Stimulated activated effector memory CD8-positive, alpha-beta T cell treated with anti-CD3 and anti-CD28 coated beads, Interleukin-12 subunit alpha, Interleukin-12 subunit beta, amount 100 ng/mL, for 72 hours (primary cell): ENCODE results near the gene OR11G2.
"Not testable (repeated sequence)": the region's sequence is repeated elsewhere in the genome, so short reads cannot be mapped to it uniquely, and the experiment has no call there.

Experiments used
- ATAC-seq: fragments of 150-1000 bp; cut with Tn5 transposase; 2 replicates; pipeline ENCODE4 v1.10.0; 2021
- DNase-seq, 2 donors: peaks; one replicate each; pipeline ENCODE4 v3.0.0; 2021 to 2022; ENCODE audit warnings: low spot score in 2 of 2
- H3K27ac Mint-ChIP-seq: one replicate; pipeline ENCODE4 v1.8.0; 2022; ENCODE audit warnings: mild to moderate bottlenecking, mixed read lengths
- H3K36me3 Mint-ChIP-seq: one replicate; pipeline ENCODE4 v1.8.0; 2022; ENCODE audit warnings: mild to moderate bottlenecking, mixed read lengths
- H3K4me1 Mint-ChIP-seq: one replicate; pipeline ENCODE4 v1.8.0; 2022; ENCODE audit warnings: mixed read lengths
- H3K4me3 Mint-ChIP-seq: one replicate; pipeline ENCODE4 v1.8.0; 2022; ENCODE audit warnings: mild to moderate bottlenecking, mixed read lengths
- H3K9me3 Mint-ChIP-seq: one replicate; pipeline ENCODE4 v1.8.0; 2022; ENCODE audit warnings: mixed read lengths

OR11G2 gene, protein sequence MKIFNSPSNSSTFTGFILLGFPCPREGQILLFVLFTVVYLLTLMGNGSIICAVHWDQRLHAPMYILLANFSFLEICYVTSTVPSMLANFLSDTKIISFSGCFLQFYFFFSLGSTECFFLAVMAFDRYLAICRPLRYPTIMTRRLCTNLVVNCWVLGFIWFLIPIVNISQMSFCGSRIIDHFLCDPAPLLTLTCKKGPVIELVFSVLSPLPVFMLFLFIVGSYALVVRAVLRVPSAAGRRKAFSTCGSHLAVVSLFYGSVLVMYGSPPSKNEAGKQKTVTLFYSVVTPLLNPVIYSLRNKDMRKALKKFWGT

DNA sequence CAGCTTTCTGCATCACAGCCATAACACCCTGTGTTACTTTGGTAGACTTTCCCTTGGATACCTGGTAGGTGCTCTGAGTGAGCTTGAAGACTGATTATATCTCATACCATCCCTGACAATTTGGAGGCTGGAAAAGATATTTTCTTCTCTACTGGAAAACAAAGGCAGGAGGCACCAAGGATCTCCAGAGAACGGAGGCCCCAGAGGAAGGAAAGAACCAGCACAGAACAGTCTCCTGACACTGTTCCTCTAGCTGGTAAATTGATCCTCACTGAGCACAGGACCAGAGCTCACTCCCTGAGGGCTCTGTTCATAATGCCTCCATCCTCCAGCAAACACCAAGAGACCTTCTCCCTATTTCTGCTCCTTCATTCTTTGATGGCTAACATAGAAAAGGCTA lies at the start of gene OR11G2:
OR11G2 (plus strand) TSS at position 301 of the 400 bp plus-strand sequence. CDS start 6,542 bp downstream, outside the sequence.
- DNase-seq, result no peak
- Mint-ChIP-seq H3K9me3 (no peaks in the 10 kb centered on the region), H3K4me3 (no peak within 1 kb of the TSS), H3K4me1 (no peaks in the 10 kb centered on the region), H3K36me3 (no peaks in the 10 kb centered on the region), H3K27ac (no peak within 1 kb of the TSS)
- ATAC-seq, result peak; percentile 32

GRCh38 chr14:20143911-20144310 lies 46.8 kb upstream of the OR11G2 start:
- Mint-ChIP-seq H3K4me1 (no peaks in the 10 kb centered on the region), H3K9me3 (peaks cover 3% of the 10 kb centered on the region), H3K27ac (no peak overlapping the region), H3K4me3 (no peak overlapping the region), H3K36me3 (no peaks in the 10 kb centered on the region)
- DNase-seq, result no peak
- no peak for ATAC-seq

GRCh38 chr14:20144820-20145219 lies 45.9 kb upstream of the OR11G2 start:
- H3K4me3 Mint-ChIP-seq, result no peak overlapping the region

DNA sequence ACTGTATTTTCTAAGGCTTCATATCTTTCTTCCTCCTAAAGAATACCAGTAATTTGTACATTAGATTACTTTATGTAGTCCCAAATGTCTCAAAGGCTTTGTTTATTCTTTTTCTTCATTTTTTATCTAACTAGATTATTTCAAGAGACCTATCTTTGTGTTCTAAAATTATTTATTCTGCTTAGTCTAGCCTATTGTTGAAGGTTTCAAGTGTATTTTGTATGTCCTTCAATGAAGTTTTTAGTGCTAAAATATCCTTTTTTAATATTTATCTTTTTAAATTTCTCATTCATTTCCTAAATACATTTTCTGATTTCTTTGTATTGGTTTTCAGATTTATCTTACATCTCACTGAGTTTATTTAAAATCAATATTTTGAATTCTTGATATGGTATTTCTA lies 26.2 kb upstream of the OR11G2 start:
- Mint-ChIP-seq H3K36me3 (no peaks in the 10 kb centered on the region), H3K4me3 (no peak overlapping the region), H3K27ac (no peak overlapping the region), H3K4me1 (no peaks in the 10 kb centered on the region), H3K9me3 (peaks cover 22% of the 10 kb centered on the region)
- no peak for ATAC-seq
- no peak for DNase-seq

More at GRCh38 chr14:20144820-20145219, 45.9 kb upstream of the OR11G2 start:
- Mint-ChIP-seq H3K4me1 (no peaks in the 10 kb centered on the region), H3K27ac (no peak overlapping the region), H3K36me3 (no peaks in the 10 kb centered on the region), H3K9me3 (peaks cover 3% of the 10 kb centered on the region)
- DNase-seq (no peak), ATAC-seq (no peak)

- no peak for ATAC-seq
- Mint-ChIP-seq H3K27ac (no peak overlapping the region), H3K9me3 (peaks cover 22% of the 10 kb centered on the region), H3K36me3 (no peaks in the 10 kb centered on the region), H3K4me1 (no peaks in the 10 kb centered on the region), H3K4me3 (no peak overlapping the region)
- no peak for DNase-seq
These were observed 23.6 kb upstream of the OR11G2 start for GRCh38 chr14:20167091-20167490.

GRCh38 chr14:20169852-20170251 lies 20.8 kb upstream of the OR11G2 start:
- not testable (repeated sequence) for DNase-seq, H3K9me3 Mint-ChIP-seq, ATAC-seq, H3K4me1 Mint-ChIP-seq, H3K36me3 Mint-ChIP-seq, H3K27ac Mint-ChIP-seq, H3K4me3 Mint-ChIP-seq

GRCh38 chr14:20174205-20174604 lies 16.5 kb upstream of the OR11G2 start:
- H3K4me1 Mint-ChIP-seq, H3K36me3 Mint-ChIP-seq, ATAC-seq, DNase-seq, H3K9me3 Mint-ChIP-seq, H3K4me3 Mint-ChIP-seq, H3K27ac Mint-ChIP-seq: not testable (repeated sequence)

DNA sequence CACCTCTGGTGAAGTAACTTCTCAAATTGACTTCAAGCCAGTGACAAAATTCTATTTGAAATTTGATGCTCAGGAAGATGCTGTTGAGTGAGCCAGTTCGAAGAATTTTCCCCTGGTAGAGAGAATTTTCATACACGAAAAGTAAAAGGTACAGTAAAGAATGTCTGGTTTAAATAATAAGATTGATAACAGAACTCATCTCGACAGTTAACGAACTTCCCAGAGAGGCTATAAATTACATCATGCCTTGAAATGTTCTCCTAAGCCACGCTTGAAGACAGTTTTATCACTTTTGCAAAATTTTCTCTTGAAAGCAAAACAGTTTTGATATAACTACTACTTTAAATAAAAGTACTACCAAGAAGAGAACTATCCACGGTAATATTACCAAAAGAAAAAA lies 14.4 kb upstream of the OR11G2 start:
- ATAC-seq (no peak), DNase-seq (no peak)
- Mint-ChIP-seq H3K27ac (no peak overlapping the region), H3K4me1 (no peaks in the 10 kb centered on the region), H3K36me3 (no peaks in the 10 kb centered on the region), H3K9me3 (no peaks in the 10 kb centered on the region), H3K4me3 (no peak overlapping the region)

- DNase-seq (no peak), ATAC-seq (no peak)
- Mint-ChIP-seq H3K4me3 (no peak overlapping the region), H3K27ac (no peak overlapping the region), H3K9me3 (no peaks in the 10 kb centered on the region), H3K4me1 (no peaks in the 10 kb centered on the region), H3K36me3 (no peaks in the 10 kb centered on the region)
These were observed 13.2 kb upstream of the OR11G2 start for GRCh38 chr14:20177433-20177974.

- H3K9me3 Mint-ChIP-seq, result no peaks in the 10 kb centered on the region
- ATAC-seq (no peak), DNase-seq (no peak)
- H3K4me3 Mint-ChIP-seq, result no peak overlapping the region
- no peak overlapping the region for H3K27ac Mint-ChIP-seq
- H3K36me3 Mint-ChIP-seq, result no peaks in the 10 kb centered on the region
- H3K4me1 Mint-ChIP-seq, result no peaks in the 10 kb centered on the region
These were observed 11.5 kb upstream of the OR11G2 start for GRCh38 chr14:20179218-20179617.

GRCh38 chr14:20179880-20180279 lies 10.8 kb upstream of the OR11G2 start:
- H3K9me3 Mint-ChIP-seq, result no peaks in the 10 kb centered on the region
- ATAC-seq (no peak), DNase-seq (no peak)
- no peak overlapping the region for H3K27ac Mint-ChIP-seq
- no peak overlapping the region for H3K4me3 Mint-ChIP-seq
- no peaks in the 10 kb centered on the region for H3K36me3 Mint-ChIP-seq
- H3K4me1 Mint-ChIP-seq, result no peaks in the 10 kb centered on the region

- no peak overlapping the region for H3K27ac Mint-ChIP-seq
- H3K4me3 Mint-ChIP-seq, result no peak overlapping the region
- no peak for ATAC-seq
- no peaks in the 10 kb centered on the region for H3K9me3 Mint-ChIP-seq
- H3K4me1 Mint-ChIP-seq, result no peaks in the 10 kb centered on the region
- DNase-seq, result no peak
- H3K36me3 Mint-ChIP-seq, result no peaks in the 10 kb centered on the region
These were observed 10.2 kb upstream of the OR11G2 start for GRCh38 chr14:20180486-20180885.

- no peak for DNase-seq
- Mint-ChIP-seq H3K27ac (no peak overlapping the region), H3K9me3 (no peaks in the 10 kb centered on the region), H3K4me3 (no peak overlapping the region), H3K36me3 (no peaks in the 10 kb centered on the region), H3K4me1 (no peaks in the 10 kb centered on the region)
- no peak for ATAC-seq
These were observed 6.5 kb upstream of the OR11G2 start for GRCh38 chr14:20184181-20184580.

DNA sequence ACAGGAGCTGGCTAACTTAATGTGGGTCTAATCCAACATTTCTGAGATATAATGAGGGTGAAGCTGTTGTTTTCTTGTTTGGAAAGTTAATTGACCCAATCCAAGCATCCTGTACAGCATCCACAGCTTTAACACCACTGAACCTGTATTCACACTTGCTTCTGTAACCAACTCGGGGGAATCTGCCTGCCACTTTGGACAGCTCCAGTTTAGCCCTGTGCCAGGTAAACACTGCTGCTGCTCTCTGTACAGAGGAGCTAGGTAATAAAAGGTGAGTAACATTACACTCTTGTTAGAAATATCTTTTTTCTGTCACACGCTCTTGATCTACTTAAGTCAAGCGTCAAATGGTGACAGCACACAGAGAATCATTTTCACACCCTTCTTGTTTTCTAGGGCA lies 700 bp downstream of the OR11G2 start:
- Mint-ChIP-seq H3K4me3 (no peak overlapping the region), H3K9me3 (no peaks in the 10 kb centered on the region), H3K27ac (no peak overlapping the region), H3K36me3 (no peaks in the 10 kb centered on the region), H3K4me1 (no peaks in the 10 kb centered on the region)
- DNase-seq (no peak), ATAC-seq (no peak)

DNA sequence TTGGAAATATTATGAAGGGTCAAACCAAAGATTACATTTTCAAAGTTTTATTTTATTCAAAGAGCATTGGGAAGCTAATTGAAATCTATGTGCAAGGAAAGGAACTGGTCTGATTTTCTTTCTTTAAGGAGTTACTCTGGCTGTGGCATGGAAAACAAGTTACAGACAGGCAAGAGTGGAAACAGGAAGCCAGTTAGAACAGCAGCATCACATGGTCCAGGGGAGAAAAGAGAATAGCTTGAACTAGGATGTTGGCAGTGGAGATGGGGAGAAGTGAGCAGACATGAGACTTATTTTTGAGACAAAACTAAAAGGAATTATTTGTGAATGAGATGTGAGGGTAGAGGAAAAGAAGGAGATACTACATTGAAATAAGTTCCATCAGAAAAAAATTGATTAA lies 3.4 kb downstream of the OR11G2 start:
- no peaks in the 10 kb centered on the region for H3K4me1 Mint-ChIP-seq
- H3K4me3 Mint-ChIP-seq, result no peak overlapping the region
- H3K9me3 Mint-ChIP-seq, result no peaks in the 10 kb centered on the region
- H3K36me3 Mint-ChIP-seq, result no peaks in the 10 kb centered on the region
- DNase-seq (no peak), ATAC-seq (no peak)
- no peak overlapping the region for H3K27ac Mint-ChIP-seq

GRCh38 chr14:20195170-20195569 lies 4.5 kb downstream of the OR11G2 start:
- H3K36me3 Mint-ChIP-seq, H3K4me3 Mint-ChIP-seq, ATAC-seq, H3K4me1 Mint-ChIP-seq, H3K9me3 Mint-ChIP-seq, DNase-seq, H3K27ac Mint-ChIP-seq: not testable (repeated sequence)
